Prostate gland (tissue), 2 donors: ENCODE results near the gene HACL1.

Experiments used
- CTCF ChIP-seq, 4 experiments: fragments of 200-600 bp in 2 of 4; fragments of 450-650 bp in 2 of 4; sonication (generic) in 2 of 4; IDR thresholded peaks; 1 replicate in 3 of 4; 2 replicates in 1 of 4; pipeline ENCODE4 v1.5.1; 2016 to 2019; ENCODE audit warnings: antibody characterized with exemption in 4 of 4, mild to moderate bottlenecking in 2 of 4, moderate library complexity in 2 of 4
- POLR2A ChIP-seq: fragments of 450-650 bp; IDR thresholded peaks from one replicate; pipeline ENCODE4 v1.6.1; 2016; ENCODE audit warnings: antibody characterized with exemption, mild to moderate bottlenecking
- POLR2AphosphoS5 ChIP-seq: sonication (generic); formaldehyde crosslinking; IDR thresholded peaks from one replicate; pipeline ENCODE4 v1.6.1; 2017; ENCODE audit warnings: antibody characterized with exemption

DNA sequence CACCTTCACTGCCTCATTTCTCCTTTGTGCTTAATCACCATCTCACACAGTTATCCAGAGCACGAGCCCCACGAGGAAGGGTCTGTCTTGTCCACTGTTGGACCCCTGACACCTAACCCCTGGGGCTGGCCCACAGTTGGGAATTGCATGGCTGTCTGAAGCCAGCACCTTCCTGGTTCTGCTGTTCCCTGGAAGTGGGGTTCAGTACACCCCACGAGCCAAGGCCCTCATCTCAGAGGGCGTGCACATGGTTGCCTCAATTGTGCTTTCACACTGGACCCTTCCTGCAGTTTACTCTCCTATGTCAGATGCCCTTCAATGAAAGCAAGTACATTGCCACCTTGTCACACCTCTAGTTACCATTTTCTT is 30.8 kb upstream of the HACL1 start:
- no peak for TF ChIP-seq CTCF (IDR thresholded peaks at IDR 0.05)
- no peak for TF ChIP-seq POLR2A
- no peak for TF ChIP-seq POLR2AphosphoS5
